CD4-positive, alpha-beta T cell treated with Interleukin-1 beta for 1 hour (primary cell): ENCODE measurements around the gene MTHFSD.

Experiments
- DNase-seq, 2 donors: peaks; one replicate each; pipeline ENCODE4 v3.0.0-alpha.2; 2020 to 2022

Gene MTHFSD

DNA sequence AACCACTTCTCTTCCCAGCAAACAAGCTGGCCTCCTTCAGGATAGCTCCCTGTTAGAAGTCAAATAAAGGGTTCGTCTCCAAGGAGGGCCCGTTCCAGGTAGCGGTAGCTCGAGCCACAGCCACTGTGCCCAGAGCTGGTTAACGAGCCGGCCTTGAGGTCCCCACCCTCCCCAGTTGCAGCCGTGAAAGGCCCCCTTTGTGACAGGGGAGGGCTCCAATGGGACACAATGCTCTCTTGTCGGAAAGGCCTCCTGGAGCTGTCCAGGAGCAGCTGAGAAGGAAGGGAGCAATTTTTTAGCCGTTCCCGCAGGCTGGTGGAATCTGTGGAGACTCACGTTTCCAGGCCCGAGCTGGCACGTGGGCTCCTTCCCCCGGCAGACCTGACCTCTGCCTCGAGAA, 74.6 kb downstream of the MTHFSD start:
- DNase-seq, result no peak
